ENCODE measurements around the gene METTL25. TPM values are rescaled to one million over a fixed set of nuclear protein-coding genes. Genes with fewer than 3 reads are reported as not detected.

METTL25 gene
- total and polyA plus RNA-seq, 4 donors = 6.1 to 30.1 (median 13.3) TPM

- Histone ChIP-seq H3K36me3 (ENCODE audit: control insufficient read depth, insufficient read depth, low read length) (no peaks in the 10 kb centered on the region), H3K27me3 (ENCODE audit: control insufficient read depth, insufficient read depth, low read length) (no peaks in the 10 kb centered on the region), H3K27ac (ENCODE audit: low read depth, low read length) (no peak overlapping the region), H3K4me1 (ENCODE audit: control insufficient read depth, insufficient read depth, low read length) (no peaks in the 10 kb centered on the region), H3K9me3 (ENCODE audit: control insufficient read depth, insufficient read depth, low read length) (no peaks in the 10 kb centered on the region), H3K4me3 (ENCODE audit: low read depth, low read length) (no peak overlapping the region)
- DNase-seq (ENCODE audit: low read depth in 4 of 6, low spot score in 6 of 6) = no peak
- WGBS (ENCODE audit: insufficient coverage) = no CpG with 5 or more reads among the region's 2 CpGs
Observed at GRCh38 chr12:82515652-82516051, 157.3 kb downstream of the METTL25 start.

GRCh38 chr12:82517027-82517426 is 158.7 kb downstream of the METTL25 start:
- DNase-seq (ENCODE audit: low read depth in 4 of 6, low spot score in 6 of 6) = no peak
- H3K9me3 ChIP-seq (ENCODE audit: control insufficient read depth, insufficient read depth, low read length) = no peaks in the 10 kb centered on the region
- no peak overlapping the region for H3K4me3 ChIP-seq (ENCODE audit: low read depth, low read length)
- H3K27me3 ChIP-seq (ENCODE audit: control insufficient read depth, insufficient read depth, low read length) = no peaks in the 10 kb centered on the region
- H3K4me1 ChIP-seq (ENCODE audit: control insufficient read depth, insufficient read depth, low read length) = no peaks in the 10 kb centered on the region
- H3K36me3 ChIP-seq (ENCODE audit: control insufficient read depth, insufficient read depth, low read length) = no peaks in the 10 kb centered on the region
- H3K27ac ChIP-seq (ENCODE audit: low read depth, low read length) = no peak overlapping the region

- WGBS (ENCODE audit: insufficient coverage) = 98% methylated on average over 5 of the region's 5 CpGs
- Histone ChIP-seq H3K4me1 (ENCODE audit: control insufficient read depth, insufficient read depth, low read length) (no peaks in the 10 kb centered on the region), H3K36me3 (ENCODE audit: control insufficient read depth, insufficient read depth, low read length) (no peaks in the 10 kb centered on the region), H3K27ac (ENCODE audit: low read depth, low read length) (no peak overlapping the region), H3K27me3 (ENCODE audit: control insufficient read depth, insufficient read depth, low read length) (no peaks in the 10 kb centered on the region), H3K4me3 (ENCODE audit: low read depth, low read length) (no peak overlapping the region), H3K9me3 (ENCODE audit: control insufficient read depth, insufficient read depth, low read length) (no peaks in the 10 kb centered on the region)
- DNase-seq (ENCODE audit: low read depth in 4 of 6, low spot score in 6 of 6) = no peak
Observed at GRCh38 chr12:82517808-82518207, 159.5 kb downstream of the METTL25 start.

GRCh38 chr12:82519510-82519909 is 161.2 kb downstream of the METTL25 start:
- Histone ChIP-seq H3K36me3 (ENCODE audit: control insufficient read depth, insufficient read depth, low read length) (no peaks in the 10 kb centered on the region), H3K4me1 (ENCODE audit: control insufficient read depth, insufficient read depth, low read length) (no peaks in the 10 kb centered on the region), H3K9me3 (ENCODE audit: control insufficient read depth, insufficient read depth, low read length) (no peaks in the 10 kb centered on the region), H3K27ac (ENCODE audit: low read depth, low read length) (no peak overlapping the region), H3K27me3 (ENCODE audit: control insufficient read depth, insufficient read depth, low read length) (no peaks in the 10 kb centered on the region), H3K4me3 (ENCODE audit: low read depth, low read length) (no peak overlapping the region)
- no peak for DNase-seq (ENCODE audit: low read depth in 4 of 6, low spot score in 6 of 6)

GRCh38 chr12:82522285-82522684 is 164.0 kb downstream of the METTL25 start:
- Histone ChIP-seq H3K36me3 (ENCODE audit: control insufficient read depth, insufficient read depth, low read length) (no peaks in the 10 kb centered on the region), H3K27ac (ENCODE audit: low read depth, low read length) (no peak overlapping the region), H3K4me3 (ENCODE audit: low read depth, low read length) (no peak overlapping the region), H3K4me1 (ENCODE audit: control insufficient read depth, insufficient read depth, low read length) (no peaks in the 10 kb centered on the region), H3K27me3 (ENCODE audit: control insufficient read depth, insufficient read depth, low read length) (no peaks in the 10 kb centered on the region), H3K9me3 (ENCODE audit: control insufficient read depth, insufficient read depth, low read length) (no peaks in the 10 kb centered on the region)
- no CpG with 5 or more reads among the region's 4 CpGs for WGBS (ENCODE audit: insufficient coverage)
- DNase-seq (ENCODE audit: low read depth in 4 of 6, low spot score in 6 of 6) = no peak

- Histone ChIP-seq H3K4me3 (ENCODE audit: low read depth, low read length) (no peak overlapping the region), H3K9me3 (ENCODE audit: control insufficient read depth, insufficient read depth, low read length) (no peaks in the 10 kb centered on the region), H3K4me1 (ENCODE audit: control insufficient read depth, insufficient read depth, low read length) (no peaks in the 10 kb centered on the region), H3K36me3 (ENCODE audit: control insufficient read depth, insufficient read depth, low read length) (no peaks in the 10 kb centered on the region), H3K27me3 (ENCODE audit: control insufficient read depth, insufficient read depth, low read length) (no peaks in the 10 kb centered on the region), H3K27ac (ENCODE audit: low read depth, low read length) (no peak overlapping the region)
- DNase-seq (ENCODE audit: low read depth in 4 of 6, low spot score in 6 of 6) = no peak
Observed at GRCh38 chr12:82522762-82523161, 164.4 kb downstream of the METTL25 start.

- DNase-seq (ENCODE audit: low read depth in 4 of 6, low spot score in 6 of 6) = no peak
- H3K4me1 ChIP-seq (ENCODE audit: control insufficient read depth, insufficient read depth, low read length) = no peaks in the 10 kb centered on the region
- WGBS (ENCODE audit: insufficient coverage) = 65% methylated on average over 3 of the region's 3 CpGs
- no peaks in the 10 kb centered on the region for H3K27me3 ChIP-seq (ENCODE audit: control insufficient read depth, insufficient read depth, low read length)
- H3K27ac ChIP-seq (ENCODE audit: low read depth, low read length) = no peak overlapping the region
- no peak overlapping the region for H3K4me3 ChIP-seq (ENCODE audit: low read depth, low read length)
- no peaks in the 10 kb centered on the region for H3K36me3 ChIP-seq (ENCODE audit: control insufficient read depth, insufficient read depth, low read length)
- H3K9me3 ChIP-seq (ENCODE audit: control insufficient read depth, insufficient read depth, low read length) = no peaks in the 10 kb centered on the region
Observed at GRCh38 chr12:82523996-82524395, 165.7 kb downstream of the METTL25 start.

GRCh38 chr12:82524641-82525040 is 166.3 kb downstream of the METTL25 start:
- Histone ChIP-seq H3K9me3 (ENCODE audit: control insufficient read depth, insufficient read depth, low read length) (no peaks in the 10 kb centered on the region), H3K36me3 (ENCODE audit: control insufficient read depth, insufficient read depth, low read length) (no peaks in the 10 kb centered on the region), H3K4me1 (ENCODE audit: control insufficient read depth, insufficient read depth, low read length) (no peaks in the 10 kb centered on the region), H3K27me3 (ENCODE audit: control insufficient read depth, insufficient read depth, low read length) (no peaks in the 10 kb centered on the region), H3K27ac (ENCODE audit: low read depth, low read length) (no peak overlapping the region), H3K4me3 (ENCODE audit: low read depth, low read length) (no peak overlapping the region)
- DNase-seq (ENCODE audit: low read depth in 4 of 6, low spot score in 6 of 6) = no peak
- no CpG with 5 or more reads among the region's 2 CpGs for WGBS (ENCODE audit: insufficient coverage)

- no peak for DNase-seq (ENCODE audit: low read depth in 4 of 6, low spot score in 6 of 6)
- Histone ChIP-seq H3K9me3 (ENCODE audit: control insufficient read depth, insufficient read depth, low read length) (no peaks in the 10 kb centered on the region), H3K4me1 (ENCODE audit: control insufficient read depth, insufficient read depth, low read length) (no peaks in the 10 kb centered on the region), H3K36me3 (ENCODE audit: control insufficient read depth, insufficient read depth, low read length) (no peaks in the 10 kb centered on the region), H3K27ac (ENCODE audit: low read depth, low read length) (no peak overlapping the region), H3K27me3 (ENCODE audit: control insufficient read depth, insufficient read depth, low read length) (no peaks in the 10 kb centered on the region), H3K4me3 (ENCODE audit: low read depth, low read length) (no peak overlapping the region)
- 100% methylated on average over 2 of the region's 2 CpGs for WGBS (ENCODE audit: insufficient coverage)
Observed at GRCh38 chr12:82525616-82526015, 167.3 kb downstream of the METTL25 start.

GRCh38 chr12:82527165-82527780 is 168.9 kb downstream of the METTL25 start:
- DNase-seq (ENCODE audit: low read depth in 4 of 6, low spot score in 6 of 6) = peak; percentile 36 to 92 (median 54)
- H3K27me3 ChIP-seq (ENCODE audit: control insufficient read depth, insufficient read depth, low read length) = no peaks in the 10 kb centered on the region
- H3K27ac ChIP-seq (ENCODE audit: low read depth, low read length) = no peak overlapping the region
- no peaks in the 10 kb centered on the region for H3K9me3 ChIP-seq (ENCODE audit: control insufficient read depth, insufficient read depth, low read length)
- H3K4me1 ChIP-seq (ENCODE audit: control insufficient read depth, insufficient read depth, low read length) = no peaks in the 10 kb centered on the region
- WGBS (ENCODE audit: insufficient coverage) = no CpG with 5 or more reads among the region's 5 CpGs
- no peak overlapping the region for H3K4me3 ChIP-seq (ENCODE audit: low read depth, low read length)
- H3K36me3 ChIP-seq (ENCODE audit: control insufficient read depth, insufficient read depth, low read length) = no peaks in the 10 kb centered on the region

All from spinal cord (tissue), 10 donors.